Measurements from ENCODE around the gene TUBGCP2.
"Not testable (repeated sequence)": the region's sequence is repeated elsewhere in the genome, so short reads cannot be mapped to it uniquely, and the experiment has no call there.

The TUBGCP2 gene

GRCh38 chr10:133235932-133236331 is 72.7 kb downstream of the TUBGCP2 start:
- Histone ChIP-seq H3K27ac (no peak overlapping the region), H3K27me3 (peaks cover 86 to 94% (median 90%) of the 10 kb centered on the region in 11 experiments), H3K4me1 (peaks cover 43 to 75% (median 60%) of the 10 kb centered on the region in 10 experiments), H3K36me3 (no peaks in the 10 kb centered on the region), H3K9me3 (replicated peaks in 1 of 11) (no peaks in the 10 kb centered on the region), H3K9ac (no peak overlapping the region), H3K4me3 (peak overlapping the region in 1 of 10 experiments; percentile 28; a peak in 1 of 20 replicates), H3K4me2 (peak overlapping the region in 10 of 11 experiments; percentile 21 to 88 (median 70); a peak in 16 of 22 replicates), H4K20me1 (peaks cover 0 to 36% (median 14%) of the 10 kb centered on the region in 11 experiments; a peak in 12 of 22 replicates)
- TF ChIP-seq Cebpa-rat (IDR thresholded peaks at IDR 0.05), result no peak

DNA sequence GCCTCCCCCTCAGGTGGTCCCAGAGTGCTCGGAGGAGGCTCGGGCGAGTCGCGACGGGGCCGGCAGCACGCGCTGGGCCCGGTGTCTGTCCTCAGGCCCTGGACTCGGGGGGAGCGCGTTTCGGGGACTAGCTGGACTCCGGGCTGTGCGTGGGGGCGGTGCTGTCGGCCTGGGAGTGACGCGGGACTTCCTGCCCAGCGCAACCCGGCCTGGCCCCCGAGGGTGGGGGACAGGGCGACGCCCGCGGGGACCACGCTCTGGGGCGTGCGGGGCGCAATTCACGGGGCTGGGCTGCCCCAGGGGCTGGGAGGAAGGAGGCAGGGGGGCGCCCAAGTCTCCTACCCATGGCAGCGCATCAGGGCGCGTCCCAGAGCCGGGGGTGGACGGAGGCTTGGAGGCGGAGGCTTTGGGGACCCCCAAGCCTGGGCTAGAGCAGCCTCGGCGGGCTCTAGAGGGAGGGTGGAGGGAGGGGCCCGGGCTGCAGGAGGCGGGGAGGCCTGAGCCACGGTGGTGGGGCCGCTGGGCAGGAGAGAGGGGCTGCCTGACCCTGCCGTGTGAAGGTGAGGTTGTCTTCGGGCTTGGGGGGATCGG is 73.3 kb downstream of the TUBGCP2 start:
- Histone ChIP-seq H3K4me2 (peak overlapping the region; percentile 49 to 88 (median 81); a peak in 21 of 22 replicates), H4K20me1 (peaks cover 0 to 36% (median 14%) of the 10 kb centered on the region in 11 experiments; a peak in 12 of 22 replicates), H3K9me3 (replicated peaks in 1 of 11) (0 out of 22 replicates have a peak, but pooled peaks cover 0 to 3% (median 0%) of the 10 kb centered on the region in 11 experiments), H3K4me3 (peak overlapping the region in 3 of 10 experiments; percentile 23 to 54 (median 38); a peak in 6 of 20 replicates), H3K4me1 (peaks cover 37 to 72% (median 58%) of the 10 kb centered on the region in 10 experiments), H3K27ac (peak overlapping the region in 1 of 11 experiments; percentile 16; a peak in 2 of 22 replicates), H3K27me3 (peaks cover 89 to 97% (median 94%) of the 10 kb centered on the region in 11 experiments), H3K9ac (peak overlapping the region in 1 of 11 experiments; percentile 11; a peak in 1 of 22 replicates), H3K36me3 (no peaks in the 10 kb centered on the region)
- no peak for TF ChIP-seq Cebpa-rat (IDR thresholded peaks at IDR 0.05)

GRCh38 chr10:133234796-133235195 is 73.9 kb downstream of the TUBGCP2 start:
- not testable (repeated sequence) for H3K36me3 ChIP-seq; H3K9me3 ChIP-seq (replicated peaks in 1 of 11); H3K9ac ChIP-seq; H3K27ac ChIP-seq
- H3K4me2 ChIP-seq, result peak overlapping the region; percentile 49 to 88 (median 81); a peak in 20 of 22 replicates
- H3K4me1 ChIP-seq, result peaks cover 32 to 68% (median 55%) of the 10 kb centered on the region in 10 experiments
- H3K27me3 ChIP-seq, result peaks cover 90 to 98% (median 96%) of the 10 kb centered on the region in 11 experiments
- 0 out of 20 replicates have a peak overlapping the region, but pooled peaks of 1 of the 10 experiments have one; percentile 23 for H3K4me3 ChIP-seq
- H4K20me1 ChIP-seq, result peaks cover 0 to 38% (median 14%) of the 10 kb centered on the region in 11 experiments; a peak in 12 of 22 replicates

DNA sequence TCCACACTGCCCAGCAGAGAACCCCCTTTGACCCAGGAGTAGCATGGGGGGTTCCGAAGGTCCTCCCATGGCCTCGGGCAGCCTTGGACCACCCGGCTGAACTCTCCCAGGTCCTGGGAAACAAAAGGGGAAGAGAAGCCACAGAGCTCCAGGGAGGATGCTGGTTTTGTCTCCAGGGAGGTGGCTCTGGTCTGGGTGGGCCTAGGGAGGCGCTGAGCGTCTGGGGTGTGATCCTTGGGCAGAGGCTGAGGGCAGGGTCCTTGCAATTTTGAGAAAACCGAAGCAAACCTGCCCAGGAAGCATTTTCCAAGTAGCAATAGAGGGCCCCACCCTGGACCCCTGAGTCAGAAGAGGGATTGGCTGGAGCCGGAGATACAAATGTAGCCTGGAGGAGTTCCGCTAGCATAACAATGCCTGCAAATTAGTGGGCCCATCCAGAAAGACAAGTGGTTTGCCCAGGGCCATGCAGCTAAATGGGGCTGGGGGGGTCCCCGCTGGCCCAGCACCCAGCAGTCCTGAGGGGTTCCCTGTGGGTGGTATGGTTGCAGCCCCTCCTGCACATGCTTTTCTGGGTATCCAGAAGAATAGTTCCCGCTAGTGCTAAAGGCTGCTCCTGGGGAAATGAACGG is 76.6 kb downstream of the TUBGCP2 start:
- no peak for TF ChIP-seq Cebpa-rat (IDR thresholded peaks at IDR 0.05)
- peaks cover 93 to 98% (median 98%) of the 10 kb centered on the region in 11 experiments for H3K27me3 ChIP-seq
- H3K4me1 ChIP-seq, result peaks cover 21 to 49% (median 40%) of the 10 kb centered on the region in 10 experiments
- H3K9me3 ChIP-seq (replicated peaks in 1 of 11), result 0 out of 22 replicates have a peak, but pooled peaks cover 0 to 4% (median 0%) of the 10 kb centered on the region in 11 experiments
- H4K20me1 ChIP-seq, result peaks cover 0 to 33% (median 10%) of the 10 kb centered on the region in 11 experiments; a peak in 12 of 22 replicates
- H3K36me3 ChIP-seq, result no peaks in the 10 kb centered on the region
- H3K9ac ChIP-seq, result no peak overlapping the region
- peak overlapping the region in 9 of 11 experiments; percentile 6 to 63 (median 42); a peak in 14 of 22 replicates for H3K4me2 ChIP-seq
- no peak overlapping the region for H3K27ac ChIP-seq
- no peak overlapping the region for H3K4me3 ChIP-seq

GRCh38 chr10:133231244-133231945 is 77.3 kb downstream of the TUBGCP2 start:
- TF ChIP-seq Cebpa-rat (IDR thresholded peaks at IDR 0.05), result no peak
- Histone ChIP-seq H3K4me3 (no peak overlapping the region), H3K36me3 (no peaks in the 10 kb centered on the region), H3K9ac (no peak overlapping the region), H3K4me1 (peaks cover 16 to 49% (median 39%) of the 10 kb centered on the region in 10 experiments), H4K20me1 (peaks cover 0 to 33% (median 6%) of the 10 kb centered on the region in 11 experiments; a peak in 8 of 22 replicates), H3K4me2 (peak overlapping the region in 9 of 11 experiments; percentile 6 to 63 (median 42); a peak in 13 of 22 replicates), H3K27ac (no peak overlapping the region), H3K9me3 (replicated peaks in 1 of 11) (0 out of 22 replicates have a peak, but pooled peaks cover 0 to 4% (median 0%) of the 10 kb centered on the region in 11 experiments), H3K27me3 (peaks cover 93 to 98% (median 98%) of the 10 kb centered on the region in 11 experiments)

GRCh38 chr10:133230387-133231195 is 78.1 kb downstream of the TUBGCP2 start:
- Histone ChIP-seq H3K4me2 (peak overlapping the region; percentile 56 to 73 (median 66)), H3K4me1 (peaks cover 17 to 49% (median 39%) of the 10 kb centered on the region in 10 experiments), H3K27ac (no peak overlapping the region), H3K9ac (no peak overlapping the region; a peak in 1 of 22 replicates), H4K20me1 (peaks cover 0 to 38% (median 6%) of the 10 kb centered on the region in 11 experiments; a peak in 8 of 22 replicates), H3K4me3 (peak overlapping the region in 8 of 10 experiments; percentile 25 to 51 (median 40); a peak in 13 of 20 replicates), H3K36me3 (no peaks in the 10 kb centered on the region), H3K27me3 (peaks cover 94 to 98% (median 98%) of the 10 kb centered on the region in 11 experiments), H3K9me3 (replicated peaks in 1 of 11) (0 out of 22 replicates have a peak, but pooled peaks cover 0 to 4% (median 0%) of the 10 kb centered on the region in 11 experiments)
- no peak for TF ChIP-seq Cebpa-rat (IDR thresholded peaks at IDR 0.05)

DNA sequence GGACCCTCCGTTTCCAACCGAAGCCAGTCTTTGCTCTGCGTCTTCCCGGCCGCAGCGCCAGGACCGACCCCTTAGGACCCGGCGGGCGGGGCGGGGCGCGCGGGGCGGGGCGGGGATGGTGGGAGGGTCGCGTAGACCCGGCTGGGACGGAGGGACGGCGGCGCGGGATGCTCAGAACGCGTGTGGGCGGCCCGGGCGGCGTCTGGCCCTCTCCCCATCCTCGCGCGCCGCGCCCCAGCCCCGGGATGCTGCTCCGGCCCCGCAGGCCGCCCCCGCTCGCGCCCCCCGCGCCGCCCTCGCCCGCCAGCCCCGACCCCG is 78.7 kb downstream of the TUBGCP2 start, which contains the start of gene UTF1:
Gene UTF1, plus strand, starts transcription at position 174 of the 318 bp plus-strand sequence. Its CDS starts 72 bp downstream, at position 246.
- H3K9ac ChIP-seq, result no peak within 1 kb of the TSS; a peak in 1 of 22 replicates
- TF ChIP-seq Cebpa-rat (IDR thresholded peaks at IDR 0.05), result no peak
- no peak within 1 kb of the TSS for H3K27ac ChIP-seq
- peaks cover 17 to 49% (median 39%) of the 10 kb centered on the region in 10 experiments for H3K4me1 ChIP-seq
- 0 out of 22 replicates have a peak, but pooled peaks cover 0 to 4% (median 0%) of the 10 kb centered on the region in 11 experiments for H3K9me3 ChIP-seq (replicated peaks in 1 of 11)
- peaks cover 0 to 40% (median 6%) of the 10 kb centered on the region in 11 experiments; a peak in 8 of 22 replicates for H4K20me1 ChIP-seq
- H3K4me3 ChIP-seq, result peak within 1 kb of the TSS in 8 of 10 experiments; percentile 25 to 51 (median 40); a peak in 13 of 20 replicates
- no peaks in the 10 kb centered on the region for H3K36me3 ChIP-seq
- peak within 1 kb of the TSS; percentile 56 to 73 (median 66) for H3K4me2 ChIP-seq
- peaks cover 94 to 98% (median 98%) of the 10 kb centered on the region in 11 experiments for H3K27me3 ChIP-seq

Data from BLaER1 treated with 17β-estradiol and CSF1 and Interleukin-3, amounts not matched to agents 10 nM and 100 nM (cell line).